Spleen (tissue), 7 donors: ENCODE results near the gene SLC39A13.

Source experiments
- CTCF ChIP-seq, 11 experiments: fragments of 200-600 bp in 7 of 11; fragments of 450-650 bp in 4 of 11; sonication (generic) in 4 of 11; IDR thresholded peaks in 8 of 11; conservative IDR thresholded peaks in 3 of 11; 1 replicate in 7 of 11; 2 replicates in 4 of 11; pipeline versions ENCODE4 v1.4.0 to v1.8.0; 2016 to 2021; ENCODE audit warnings: antibody characterized with exemption in 11 of 11, inconsistent platforms in 4 of 11, mild to moderate bottlenecking in 1 of 11
- POLR2A ChIP-seq, 3 donors: fragments of 450-650 bp; IDR thresholded peaks; one replicate each; pipeline ENCODE4 v1.5.1; 2017; ENCODE audit warnings: antibody characterized with exemption in 3 of 3, mild to moderate bottlenecking in 1 of 3
- POLR2AphosphoS5 ChIP-seq, 3 donors: sonication (generic); formaldehyde crosslinking; IDR thresholded peaks; one replicate each; pipeline ENCODE4 v1.5.1; 2017; ENCODE audit warnings: antibody characterized with exemption in 3 of 3
- donor health status: DM: no; HTN: no; CAD: no; lungs with moderate emphysema.
- donor health status: DM: no; HTN: no; CAD: no.
- donor health status: DM: no; HTN: no; CAD: no.

- no peak for TF ChIP-seq CTCF (IDR thresholded peaks at IDR 0.05 in 8 of 11, conservative IDR thresholded peaks at IDR 0.05 in 3 of 11)
- no peak for TF ChIP-seq POLR2A (IDR thresholded peaks at IDR 0.05)
- TF ChIP-seq POLR2AphosphoS5 (IDR thresholded peaks at IDR 0.05) = no peak
Observed at GRCh38 chr11:47403571-47403970, 4.8 kb upstream of the SLC39A13 start.
